GM11168 (cell line): Measurements from ENCODE around the gene EPHA4.

Experiments used
- in situ Hi-C: fragments of 300-500 bp; cut with MboI; formaldehyde crosslinking; loops from one replicate; pipeline ENCODE4 v1.12.0; 2022; ENCODE audit warnings: low sequenced_read_pairs; ENCODE audit not compliant: unreplicated experiment

The EPHA4 gene

GRCh38 chr2:221572821-221573429 is 821 bp upstream of the EPHA4 start:
- in situ Hi-C loops, result no loop called here

GRCh38 chr2:221571551-221572218 is 419 bp downstream of the EPHA4 start:
- in situ Hi-C loops, result no loop called here

GRCh38 chr2:221571025-221571550 is 1.0 kb downstream of the EPHA4 start:
- in situ Hi-C loops, result no loop called here

DNA sequence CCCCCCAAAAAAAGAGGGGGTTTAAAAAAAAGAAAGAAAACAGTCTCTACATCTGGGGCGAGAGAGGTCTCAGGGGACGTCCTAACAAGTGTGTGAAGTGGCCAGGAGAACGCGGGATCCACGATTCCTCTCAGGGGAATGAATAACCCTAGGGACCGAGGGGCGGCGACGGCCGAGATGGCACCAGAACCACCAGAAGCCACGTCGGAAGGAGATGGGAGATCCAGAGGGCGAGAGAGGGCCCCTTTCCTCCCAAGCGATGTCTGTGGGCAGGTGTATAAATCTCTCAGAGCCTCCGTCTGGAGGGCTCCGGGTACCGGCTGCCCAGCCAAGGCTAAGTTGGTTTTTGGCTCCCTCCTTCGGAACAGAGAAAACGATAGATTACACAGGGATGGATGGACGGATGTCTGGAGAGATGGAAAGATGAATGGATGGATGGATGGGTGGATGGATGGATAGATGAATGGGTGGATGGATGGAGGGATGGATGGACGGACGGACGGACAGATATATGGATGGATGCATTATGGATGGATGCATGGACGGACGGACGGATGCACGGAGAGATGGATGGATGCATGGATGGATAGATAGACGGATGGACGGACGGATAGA is 1.7 kb downstream of the EPHA4 start:
- in situ Hi-C loops, result no loop called here

GRCh38 chr2:221569871-221570270 is 2.2 kb downstream of the EPHA4 start:
- in situ Hi-C loops, result no loop called here

DNA sequence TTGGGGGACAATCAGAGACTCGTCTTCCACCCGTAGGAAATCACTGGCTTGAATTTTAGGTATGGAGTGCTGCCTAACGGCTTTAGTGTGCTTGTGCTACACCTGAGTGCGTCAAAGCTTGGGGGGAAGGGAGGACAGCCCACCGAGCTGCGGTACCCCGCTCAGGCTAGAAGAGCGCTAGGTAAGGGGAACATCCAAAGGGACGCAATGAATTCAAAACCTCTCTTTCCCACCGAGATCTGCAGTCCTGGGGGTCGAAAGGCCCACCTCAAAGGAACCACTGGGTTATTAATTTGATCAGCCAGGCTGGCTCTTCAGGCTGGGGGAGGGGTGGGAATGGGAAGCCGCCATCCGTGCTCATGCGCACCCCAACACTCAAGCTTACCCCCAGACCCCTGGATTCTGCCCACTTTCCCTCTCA is 2.7 kb downstream of the EPHA4 start:
- in situ Hi-C loops, result no loop called here

GRCh38 chr2:221568299-221568698 is 3.8 kb downstream of the EPHA4 start:
- in situ Hi-C loops, result no loop called here

DNA sequence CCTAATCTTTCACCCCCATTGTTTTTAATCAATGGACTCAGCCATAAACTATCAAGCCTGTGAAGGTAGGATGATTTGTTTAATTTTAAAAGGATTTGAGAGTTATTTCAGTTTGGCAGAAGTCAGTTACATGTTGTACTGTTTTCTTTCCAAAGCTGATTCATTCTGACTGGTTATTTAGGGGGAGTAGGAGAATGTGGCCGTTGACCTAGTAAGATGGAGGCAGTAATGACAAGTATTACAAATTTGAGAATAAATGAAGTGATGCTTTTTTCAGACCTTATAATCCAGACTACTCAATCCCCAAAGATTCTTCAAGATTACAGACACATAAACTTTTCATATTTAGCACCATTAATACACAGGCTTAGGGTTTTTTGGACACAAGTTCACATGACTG is 4.3 kb downstream of the EPHA4 start:
- in situ Hi-C loops, result no loop called here

- in situ Hi-C loops, result no loop called here
Observed at GRCh38 chr2:221567231-221567760, 4.8 kb downstream of the EPHA4 start.

DNA sequence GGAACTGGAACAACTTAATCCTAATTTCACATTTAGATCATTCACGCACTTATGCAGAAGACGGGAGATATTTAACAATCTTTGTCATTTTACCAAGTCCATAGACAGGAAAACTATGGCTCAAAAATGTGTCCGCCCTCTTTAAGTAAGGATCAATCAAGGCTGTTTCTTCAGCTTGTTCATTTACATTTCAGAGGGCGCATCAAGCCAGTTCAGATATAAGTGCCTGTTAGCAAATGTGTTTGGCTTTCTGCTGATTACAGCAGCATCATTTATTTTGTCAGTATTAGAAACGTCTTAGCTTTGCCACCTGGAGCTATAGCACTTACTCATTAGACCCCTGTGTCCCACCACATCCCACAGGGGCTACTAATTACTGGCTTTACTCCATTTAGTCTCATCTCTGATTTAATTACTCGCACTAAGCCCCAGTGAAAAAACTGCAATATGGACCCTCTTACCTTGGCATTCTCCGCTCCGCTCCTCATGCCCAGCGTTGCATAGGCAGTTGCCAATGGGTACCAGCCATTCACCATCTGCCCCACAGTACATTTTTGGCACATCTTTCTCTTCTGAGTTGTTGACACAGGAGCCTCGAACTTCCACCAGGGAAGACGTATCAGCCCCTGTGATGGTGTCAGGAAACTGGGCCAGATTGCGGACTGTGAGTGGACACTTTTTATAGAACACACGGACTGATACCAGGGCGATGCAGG is 8.7 kb downstream of the EPHA4 start:
- in situ Hi-C loops, result no loop called here

GRCh38 chr2:221562226-221562625 is 9.9 kb downstream of the EPHA4 start:
- in situ Hi-C loops, result no loop called here

DNA sequence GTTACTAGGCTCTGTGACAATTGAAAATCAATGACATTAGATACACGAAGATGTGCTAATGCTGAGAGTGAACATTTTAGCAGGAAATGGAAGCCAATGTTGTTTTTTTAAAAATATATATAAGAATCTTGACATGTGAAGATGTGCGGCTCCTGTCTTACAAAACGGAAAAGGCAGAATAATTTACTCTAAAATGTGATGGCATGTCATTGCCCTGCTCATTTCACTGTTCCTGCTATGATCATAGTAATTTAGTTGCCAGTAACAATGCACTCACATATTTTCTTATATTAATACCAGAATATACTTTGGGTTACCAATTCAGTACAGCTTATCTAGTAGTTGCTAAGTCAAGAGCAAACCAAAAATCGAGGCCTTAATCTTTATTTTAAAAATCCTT is 10.3 kb downstream of the EPHA4 start:
- in situ Hi-C loops, result no loop called here

DNA sequence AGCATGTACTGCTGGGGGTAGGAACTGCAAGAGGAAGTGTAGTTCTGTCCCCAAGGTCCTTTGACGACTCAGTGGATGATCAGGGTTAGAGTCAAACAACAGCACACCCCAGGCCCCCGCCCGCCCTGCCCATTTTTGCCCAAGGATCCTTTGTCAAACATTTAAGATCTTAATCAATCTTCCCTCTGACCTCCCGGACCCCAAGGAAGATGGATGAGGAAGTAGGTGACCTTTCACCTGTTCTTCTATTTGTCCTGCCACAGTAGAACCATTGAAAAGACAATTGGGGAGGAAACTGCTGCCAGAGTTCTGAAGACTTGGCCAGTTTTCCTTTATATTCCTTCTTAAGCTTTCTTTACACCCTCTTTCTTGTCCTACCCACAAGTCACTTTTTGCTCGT is 12.1 kb downstream of the EPHA4 start:
- in situ Hi-C loops, result no loop called here

DNA sequence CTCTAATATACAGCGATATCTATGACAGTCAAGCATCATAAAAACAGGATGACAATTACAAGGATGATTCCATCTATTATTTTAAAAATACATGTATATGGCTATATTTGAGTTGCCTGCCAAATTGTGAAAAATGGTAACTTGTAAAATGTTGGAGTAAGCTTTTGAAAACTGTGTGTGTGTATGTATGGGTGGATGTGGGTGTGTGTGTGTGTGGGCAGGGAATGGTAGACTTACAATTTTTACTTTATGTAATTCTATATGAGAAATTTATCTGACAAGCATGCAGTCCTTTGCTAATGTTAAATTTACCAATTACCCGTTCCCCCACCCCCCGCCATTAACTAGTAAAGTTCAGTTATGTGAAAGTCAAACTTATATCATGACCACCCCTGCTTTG is 14.0 kb downstream of the EPHA4 start:
- in situ Hi-C loops, result no loop called here

GRCh38 chr2:221555494-221555846 is 16.6 kb downstream of the EPHA4 start:
- in situ Hi-C loops, result no loop called here

- in situ Hi-C loops, result no loop called here
Observed at GRCh38 chr2:221554769-221555493, 17.2 kb downstream of the EPHA4 start.

DNA sequence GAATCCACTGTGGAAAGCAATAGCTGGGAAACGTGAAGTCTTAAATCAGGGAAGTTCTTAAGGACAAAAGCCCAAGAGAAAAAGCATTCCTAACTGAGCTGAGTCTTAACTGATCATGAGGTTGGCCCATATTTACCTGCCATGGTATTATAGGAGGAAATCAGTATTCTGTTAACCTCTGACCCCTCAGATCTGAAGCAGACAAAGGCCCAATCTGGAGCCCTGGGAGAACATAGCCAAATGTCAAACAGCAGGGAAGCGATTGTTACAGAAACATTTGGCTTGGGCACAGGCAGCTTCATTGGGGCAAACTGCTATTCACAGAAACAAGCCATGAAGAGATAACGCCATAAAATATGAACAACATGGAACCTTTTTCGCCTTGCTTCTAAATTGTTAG is 18.8 kb downstream of the EPHA4 start:
- in situ Hi-C loops, result no loop called here

DNA sequence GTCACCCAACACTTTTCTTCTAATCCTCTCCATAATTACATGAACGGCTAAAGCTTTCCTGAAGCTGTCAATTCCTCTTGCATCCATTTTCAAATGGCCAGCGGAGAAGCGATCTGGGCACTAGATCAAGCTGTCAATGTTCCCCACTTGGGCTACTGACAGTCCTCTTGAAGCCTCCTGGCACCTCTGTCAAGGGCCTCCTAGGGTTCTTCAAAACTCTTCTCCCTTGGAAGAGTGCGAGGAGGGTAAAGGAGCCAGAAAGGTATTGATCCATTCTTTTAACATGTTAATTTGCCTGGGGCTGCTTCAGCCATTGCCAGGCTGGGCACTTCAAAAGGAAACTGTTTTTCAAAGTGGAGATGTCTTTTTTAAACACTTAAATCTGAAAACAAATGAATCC is 19.8 kb downstream of the EPHA4 start:
- in situ Hi-C loops, result no loop called here

DNA sequence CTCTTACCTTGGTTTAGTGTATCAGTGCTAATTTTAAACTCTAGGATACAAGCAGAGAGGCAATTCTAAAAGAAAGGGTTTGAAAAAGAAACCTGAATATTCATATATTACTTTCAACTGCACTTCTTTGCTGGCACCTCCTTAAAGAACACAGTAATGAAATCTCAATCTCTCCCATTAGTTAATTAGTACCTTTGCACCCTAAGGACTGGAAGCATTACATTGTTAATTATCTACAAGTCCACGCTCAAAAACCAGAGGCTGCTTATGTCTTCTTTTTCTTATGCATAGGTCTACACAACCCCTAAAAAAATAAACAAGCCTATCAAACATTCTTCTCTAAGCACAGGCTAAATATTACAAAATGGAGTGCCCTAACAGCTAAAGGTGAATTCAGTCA is 20.2 kb downstream of the EPHA4 start:
- in situ Hi-C loops, result no loop called here

GRCh38 chr2:221549143-221549542 is 23.0 kb downstream of the EPHA4 start:
- in situ Hi-C loops, result no loop called here
